ENCODE data around the gene FNDC4.
"Not testable (repeated sequence)": the region's sequence is repeated elsewhere in the genome, so short reads cannot be mapped to it uniquely, and the experiment has no call there.

FNDC4 gene, protein sequence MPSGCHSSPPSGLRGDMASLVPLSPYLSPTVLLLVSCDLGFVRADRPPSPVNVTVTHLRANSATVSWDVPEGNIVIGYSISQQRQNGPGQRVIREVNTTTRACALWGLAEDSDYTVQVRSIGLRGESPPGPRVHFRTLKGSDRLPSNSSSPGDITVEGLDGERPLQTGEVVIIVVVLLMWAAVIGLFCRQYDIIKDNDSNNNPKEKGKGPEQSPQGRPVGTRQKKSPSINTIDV

DNA sequence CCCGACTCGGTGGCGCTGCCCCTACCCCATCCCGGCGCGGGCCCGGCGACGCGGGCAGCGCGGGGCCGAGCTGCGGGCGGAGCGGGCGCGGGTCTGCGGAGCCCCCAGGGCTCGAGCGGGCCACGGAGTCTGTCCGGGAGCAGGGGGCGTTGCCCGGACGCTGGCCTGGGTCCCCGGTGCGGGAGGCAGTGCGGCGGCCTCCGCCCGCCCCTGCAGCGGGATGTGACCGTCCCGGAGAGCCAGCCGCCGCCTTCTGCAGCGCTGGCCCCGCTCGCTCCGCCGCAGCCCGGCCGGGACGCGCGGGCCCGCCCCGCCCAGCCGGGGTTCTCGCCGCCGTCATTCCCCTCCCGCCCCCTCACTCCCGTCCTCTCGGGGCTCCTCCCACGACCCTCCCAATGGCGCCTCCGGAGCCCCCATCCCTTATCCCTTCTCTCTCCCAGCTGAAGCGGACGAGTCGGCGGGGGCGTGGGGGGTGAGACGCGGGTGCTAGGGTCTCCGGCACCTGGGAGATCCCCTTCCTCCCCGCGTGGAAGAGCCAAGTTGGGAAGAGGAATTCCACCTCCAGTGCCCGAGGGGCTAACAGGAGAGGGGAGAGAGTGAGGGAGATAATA is at the start of gene FNDC4:
TSS of gene FNDC4 (minus strand) at position 257 of the 611 bp plus-strand sequence. CDS start 521 bp downstream, outside the sequence.
- peak; percentile 72 for DNase-seq (ENCODE audit: low spot score)

DNA sequence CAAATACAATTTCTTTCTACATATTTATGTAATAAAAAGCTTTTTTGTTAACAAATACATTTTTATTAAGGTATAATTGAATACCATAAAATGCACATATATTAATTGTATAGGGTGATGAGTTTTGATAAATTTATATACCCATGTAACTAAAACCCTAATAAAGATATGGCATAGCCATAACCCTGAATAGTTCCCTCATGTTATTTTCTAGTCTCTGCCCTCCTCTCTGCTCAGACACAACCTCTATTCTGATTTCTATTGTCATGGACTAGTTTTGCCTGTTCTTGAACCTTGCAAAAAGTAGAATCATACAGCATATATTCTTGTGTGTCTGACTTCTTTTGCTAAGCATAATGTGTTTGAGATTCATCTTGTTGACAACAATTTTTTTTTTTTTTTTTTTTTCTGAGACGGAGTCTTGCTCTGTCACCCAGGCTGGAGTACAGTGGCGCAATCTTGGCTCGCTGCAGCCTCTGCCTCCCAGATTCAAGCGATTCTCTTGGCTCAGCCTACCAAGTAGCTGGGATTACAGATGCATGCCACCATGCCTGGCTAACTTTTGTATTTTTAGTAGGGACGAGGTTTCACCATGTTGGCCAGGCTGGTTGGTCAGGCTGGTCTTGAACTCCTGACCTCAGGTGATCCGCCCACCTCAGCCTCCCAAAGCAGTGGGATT is 49.3 kb upstream of the FNDC4 start:
- no peak for DNase-seq (ENCODE audit: low spot score)

DNA sequence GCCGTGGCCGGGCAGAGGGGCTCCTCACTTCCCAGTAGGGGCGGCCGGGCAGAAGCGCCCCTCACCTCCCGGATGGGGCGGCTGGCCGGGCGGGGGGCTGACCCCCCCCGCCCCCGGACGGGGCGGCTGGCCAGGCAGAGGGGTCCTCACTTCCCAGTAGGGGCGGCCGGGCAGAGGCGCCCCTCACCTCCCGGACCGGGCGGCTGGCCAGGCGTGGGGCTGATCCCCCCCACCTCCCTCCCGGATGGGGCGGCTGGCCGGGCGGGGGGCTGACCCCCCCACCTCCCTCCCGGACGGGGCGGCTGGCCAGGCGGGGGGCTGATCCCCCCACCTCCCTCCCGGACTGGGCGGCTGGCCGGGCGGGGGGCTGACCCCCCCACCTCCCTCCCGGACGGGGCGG is 44.6 kb upstream of the FNDC4 start:
- not testable (repeated sequence) for DNase-seq (ENCODE audit: low spot score)

DNA sequence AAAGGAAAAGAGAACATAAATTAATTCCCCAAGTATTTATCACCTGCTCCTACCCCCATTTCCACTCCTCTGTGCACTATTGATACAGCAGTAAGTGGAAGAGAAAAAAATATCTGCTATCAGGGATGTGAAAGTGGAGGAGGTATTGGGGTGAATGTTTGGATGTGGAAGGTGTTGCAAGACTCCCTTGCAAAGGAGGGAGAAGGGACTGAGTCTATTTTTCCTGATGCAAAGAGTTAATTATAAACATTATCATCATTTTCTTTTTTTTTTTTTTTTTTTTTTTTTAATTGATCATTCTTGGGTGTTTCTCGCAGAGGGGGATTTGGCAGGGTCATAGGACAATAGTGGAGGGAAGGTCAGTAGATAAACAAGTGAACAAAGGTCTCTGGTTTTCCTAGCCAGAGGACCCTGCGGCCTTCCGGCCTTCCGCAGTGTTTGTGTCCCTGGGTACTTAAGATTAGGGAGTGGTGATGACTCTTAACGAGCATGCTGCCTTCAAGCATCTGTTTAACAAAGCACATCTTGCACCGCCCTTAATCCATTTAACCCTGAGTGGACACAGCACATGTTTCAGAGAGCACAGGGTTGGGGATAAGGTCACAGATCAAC is 43.9 kb upstream of the FNDC4 start:
- not testable (repeated sequence) for DNase-seq (ENCODE audit: low spot score)

DNA sequence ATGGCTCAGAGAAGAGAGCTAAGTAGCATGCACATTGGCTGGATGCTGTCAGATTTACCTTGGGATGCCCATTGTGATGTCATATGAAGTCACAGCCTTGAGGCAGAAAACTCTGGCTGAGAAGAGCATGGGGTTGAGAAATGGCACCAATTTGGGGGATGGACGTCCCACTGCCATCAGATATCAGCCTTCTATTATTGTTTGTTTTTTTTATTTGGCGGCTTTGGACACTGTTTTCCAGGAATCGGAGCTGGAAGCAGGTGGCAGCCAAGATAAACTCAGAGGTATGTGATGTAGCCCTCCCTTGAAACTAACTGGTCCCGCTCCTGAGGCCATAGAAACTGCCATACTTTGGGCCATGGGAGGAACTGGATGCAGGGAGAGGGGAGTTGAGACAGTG is 42.3 kb upstream of the FNDC4 start:
- no peak for DNase-seq (ENCODE audit: low spot score)

DNA sequence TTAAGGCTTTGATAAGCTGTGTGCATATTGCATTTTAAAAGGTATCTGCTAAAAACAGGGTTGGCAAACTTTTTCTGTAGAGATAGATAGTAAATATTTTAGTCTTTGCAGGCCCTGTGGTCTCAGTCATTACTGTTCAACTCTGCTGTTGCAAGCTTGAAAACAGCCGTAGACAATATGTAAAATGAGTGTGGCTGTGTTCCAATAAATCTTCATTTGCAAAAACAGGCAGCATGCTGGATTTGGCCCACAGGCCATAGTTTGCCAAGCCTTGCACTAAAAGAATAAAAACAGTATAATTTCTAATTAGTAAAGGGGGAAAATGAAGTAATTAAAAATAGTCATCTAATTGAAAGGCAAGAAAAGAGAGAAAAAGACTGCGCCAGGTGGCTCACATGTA is 37.0 kb upstream of the FNDC4 start:
- no peak for DNase-seq (ENCODE audit: low spot score)

DNA sequence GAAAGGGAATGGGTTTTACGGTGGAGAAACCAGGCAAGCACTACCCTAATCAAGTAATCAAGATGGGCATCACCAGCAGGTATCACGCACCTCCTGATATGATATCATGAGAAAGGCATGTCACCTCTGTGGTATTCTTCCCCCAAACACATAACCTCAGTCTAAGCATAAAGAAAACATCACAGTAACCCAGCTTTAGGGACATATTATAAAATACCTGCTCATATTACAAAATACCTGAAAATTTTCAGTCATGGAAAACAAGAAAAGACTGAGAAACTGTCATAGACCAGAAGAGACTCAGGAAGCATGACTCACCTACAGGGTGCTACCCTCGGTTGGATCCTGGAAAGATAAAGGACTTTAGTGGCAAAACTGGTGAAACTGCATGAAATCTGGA is 32.2 kb upstream of the FNDC4 start:
- no peak for DNase-seq (ENCODE audit: low spot score)

DNA sequence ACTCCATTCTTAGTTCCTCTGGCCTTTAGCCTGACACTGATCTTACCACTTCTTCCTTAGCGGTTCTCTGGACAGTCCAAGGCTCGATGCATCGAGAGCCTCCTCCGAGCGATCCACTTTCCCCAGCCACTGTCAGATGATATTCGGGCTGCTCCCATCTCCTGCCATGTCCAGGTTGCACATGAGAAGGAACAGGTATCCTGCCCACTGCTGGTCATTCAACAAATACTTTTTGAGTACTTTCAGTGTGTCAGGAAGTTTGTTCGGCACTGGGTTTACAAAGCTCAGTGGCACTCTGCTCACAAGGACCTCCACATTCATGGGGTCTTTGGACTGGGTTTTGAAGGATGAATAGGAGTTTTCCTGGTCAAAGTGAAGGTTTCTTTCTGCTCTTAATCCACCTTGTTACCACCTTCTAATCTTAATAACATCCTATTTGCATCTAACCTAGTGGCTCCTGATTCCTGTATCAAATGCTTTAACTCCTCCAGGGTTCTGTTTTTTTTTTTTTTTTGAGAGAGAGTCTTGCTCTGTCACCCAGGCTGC is 27.5 kb upstream of the FNDC4 start:
- no peak for DNase-seq (ENCODE audit: low spot score)

DNA sequence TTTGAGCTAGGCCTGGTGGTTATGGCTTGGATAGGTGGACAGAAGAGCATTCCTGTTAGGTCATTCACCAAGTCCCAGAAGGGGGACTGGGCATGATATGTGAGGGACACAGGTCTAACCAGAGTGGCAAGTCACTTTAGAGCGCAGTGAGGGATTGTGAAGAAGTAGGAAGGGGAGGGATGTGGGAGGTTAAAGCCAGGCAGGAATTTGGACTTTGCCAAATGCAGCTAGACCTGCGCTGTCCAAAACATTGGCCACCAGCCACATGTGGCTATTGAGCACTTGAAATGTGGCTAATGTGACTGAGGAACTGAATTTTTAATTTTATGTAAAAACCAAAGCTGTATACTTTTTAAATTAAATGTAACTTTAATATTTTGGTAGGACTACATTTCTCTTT is 25.3 kb upstream of the FNDC4 start:
- no peak for DNase-seq (ENCODE audit: low spot score)

DNA sequence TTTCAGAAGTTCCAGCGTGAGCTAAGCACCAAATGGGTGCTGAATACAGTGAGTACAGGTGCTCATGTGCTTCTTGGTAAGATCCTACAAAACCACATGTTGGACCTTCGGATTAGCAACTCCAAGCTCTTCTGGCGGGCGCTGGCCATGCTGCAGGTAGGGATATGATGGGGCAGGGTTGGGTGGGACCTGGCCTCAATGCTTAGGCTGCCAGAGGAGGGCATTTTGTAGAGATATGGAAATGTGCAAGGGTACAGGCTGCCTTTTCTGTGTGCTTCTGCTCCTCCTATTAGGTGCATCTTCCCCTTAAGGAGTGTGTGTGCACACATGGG is 23.7 kb upstream of the FNDC4 start:
- DNase-seq (ENCODE audit: low spot score), result no peak

DNA sequence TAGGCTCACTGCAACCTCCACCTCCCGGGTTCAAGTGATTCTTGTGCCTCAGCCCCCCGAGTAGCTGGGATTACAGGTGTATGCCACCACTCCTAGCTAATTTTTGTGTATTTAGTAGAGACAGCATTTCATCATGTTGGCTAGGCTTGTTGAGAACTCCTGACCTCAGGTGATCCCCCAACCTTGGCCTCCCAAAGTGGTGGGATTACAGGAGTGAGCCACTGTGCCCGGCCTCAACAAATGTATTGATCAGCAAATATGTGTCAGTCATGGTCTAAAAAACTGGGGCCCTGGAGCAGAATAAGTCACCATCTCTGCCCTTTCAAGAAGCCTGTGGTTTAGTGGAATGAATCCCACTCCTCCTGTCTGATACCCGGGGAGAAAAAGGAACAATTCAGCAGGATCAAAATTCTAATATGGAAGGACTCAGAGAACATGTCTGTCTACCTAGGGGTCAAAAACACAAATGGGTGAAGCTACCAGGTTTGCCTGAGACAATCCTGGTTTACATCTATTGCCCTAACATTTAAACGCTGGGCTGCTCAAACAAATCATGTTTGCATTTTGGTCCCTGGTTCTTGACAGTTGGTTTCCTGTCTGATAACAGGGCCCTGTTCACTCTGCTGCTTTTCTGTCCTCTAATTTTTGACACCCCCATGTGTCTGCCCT is 23.2 kb upstream of the FNDC4 start:
- no peak for DNase-seq (ENCODE audit: low spot score)

DNA sequence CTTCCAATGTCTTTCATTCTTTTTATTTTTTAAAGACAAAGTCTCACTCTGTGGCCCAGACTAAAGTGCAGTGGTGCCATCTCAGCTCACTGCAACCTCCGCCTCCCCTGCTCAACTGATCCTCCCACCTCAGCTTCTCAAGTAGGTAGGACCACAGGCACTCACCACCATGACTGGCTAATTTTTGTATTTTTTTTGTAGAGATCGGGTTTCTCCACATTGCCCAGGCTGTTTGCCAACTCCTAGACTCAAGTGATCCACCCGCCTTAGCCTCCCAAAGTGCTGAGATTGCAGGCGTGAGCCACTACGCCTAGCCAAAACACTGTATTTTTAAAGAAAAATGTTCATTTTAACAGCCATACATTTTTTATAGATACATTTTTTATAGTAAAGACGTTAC is 14.3 kb upstream of the FNDC4 start:
- no peak for DNase-seq (ENCODE audit: low spot score)

DNA sequence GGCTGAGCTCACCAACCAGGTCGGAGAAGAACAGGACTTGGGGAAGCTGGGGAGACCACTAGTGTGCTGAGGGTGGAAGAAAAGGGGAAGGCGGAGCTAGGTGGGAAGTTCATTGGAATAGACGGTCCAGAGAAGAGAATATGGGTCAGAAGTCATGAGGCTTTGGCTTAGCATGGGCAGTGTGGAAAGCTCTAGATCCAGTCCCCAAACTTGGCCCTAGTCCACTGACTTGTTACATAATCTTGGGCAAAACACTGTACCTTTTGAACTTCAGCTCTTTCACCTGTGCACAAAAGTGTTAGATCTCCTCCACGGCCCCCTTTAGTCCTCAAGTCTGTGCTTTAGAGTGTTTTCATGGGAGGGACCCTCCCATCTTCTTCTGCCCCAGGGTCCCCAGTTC is 12.3 kb upstream of the FNDC4 start:
- no peak for DNase-seq (ENCODE audit: low spot score)

DNA sequence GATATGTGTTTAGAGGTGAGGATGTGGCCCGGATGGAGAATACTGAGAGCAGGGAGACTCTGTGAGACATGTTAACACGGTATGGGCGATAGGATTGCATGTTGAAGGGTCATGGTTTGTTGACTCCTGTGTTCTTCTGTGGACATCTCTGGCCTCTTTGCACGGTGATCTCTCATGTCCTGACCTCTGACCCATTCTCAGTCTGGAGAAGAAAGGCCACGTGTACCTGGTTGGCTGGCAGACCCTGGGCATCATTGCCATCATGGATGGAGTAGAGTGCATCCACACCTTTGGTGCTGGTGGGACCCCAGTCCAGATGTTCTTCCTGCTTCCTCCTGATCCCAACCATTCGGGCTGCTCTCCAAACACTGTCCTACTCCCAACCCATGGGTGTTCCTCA is 11.6 kb upstream of the FNDC4 start:
- DNase-seq (ENCODE audit: low spot score), result no peak

DNA sequence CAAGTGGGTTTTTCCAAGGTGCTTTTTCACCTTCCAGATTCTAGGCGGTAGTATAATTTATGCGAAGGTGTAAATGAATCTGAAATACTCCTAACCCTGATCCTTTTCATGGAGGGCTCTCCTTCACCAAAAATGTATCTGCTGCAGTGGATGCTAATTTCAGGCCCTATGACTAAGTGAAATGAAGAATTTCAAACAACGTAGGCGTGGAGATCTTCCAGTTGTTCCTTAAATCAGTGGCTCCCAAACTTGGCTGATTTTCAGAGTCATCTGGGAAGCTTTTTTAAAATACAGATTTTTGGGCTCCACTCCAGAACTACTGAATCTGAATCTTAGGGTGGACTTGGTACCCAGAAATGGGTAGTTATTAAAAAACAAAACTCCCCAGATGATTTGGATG is 7.1 kb upstream of the FNDC4 start:
- no peak for DNase-seq (ENCODE audit: low spot score)

DNA sequence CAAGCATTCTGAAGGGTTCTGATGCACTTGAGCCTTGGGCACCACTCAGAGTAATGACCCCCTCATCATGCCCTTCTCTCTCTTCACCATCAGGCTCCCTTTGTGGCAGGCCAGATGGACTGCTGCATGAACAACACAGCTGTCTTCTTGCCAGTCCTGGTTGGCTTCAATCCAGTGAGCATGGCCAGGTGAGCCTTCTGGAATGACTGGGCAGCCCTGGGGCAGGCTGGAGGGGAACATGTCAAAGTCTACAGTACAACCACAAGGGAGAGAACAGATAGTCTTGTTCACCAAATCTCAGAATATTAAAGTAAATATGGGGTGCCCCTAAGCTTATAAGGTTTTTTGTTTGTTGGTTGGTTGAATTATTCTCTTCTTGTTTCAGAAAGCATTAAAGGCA is 6.0 kb upstream of the FNDC4 start:
- no peak for DNase-seq (ENCODE audit: low spot score)

DNA sequence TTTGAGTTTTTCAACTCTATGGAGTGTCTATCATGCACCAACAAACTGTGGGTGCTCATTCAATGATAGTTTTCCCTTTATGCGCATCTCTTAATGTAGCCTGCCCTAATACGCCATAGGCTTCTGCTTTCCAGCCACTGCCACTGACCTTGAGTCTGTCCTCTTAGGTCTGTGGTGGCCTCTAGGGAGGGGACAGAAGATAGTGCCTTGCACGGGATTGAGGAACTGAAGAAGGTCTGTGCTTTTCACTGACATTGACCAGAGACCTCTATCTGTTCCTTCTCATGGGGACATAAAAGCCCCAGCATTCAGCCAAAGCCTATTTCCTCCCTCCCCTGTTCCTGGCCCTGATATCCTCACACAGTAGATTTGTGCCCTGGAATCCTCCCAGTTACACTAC is 4.0 kb upstream of the FNDC4 start:
- DNase-seq (ENCODE audit: low spot score), result no peak

DNA sequence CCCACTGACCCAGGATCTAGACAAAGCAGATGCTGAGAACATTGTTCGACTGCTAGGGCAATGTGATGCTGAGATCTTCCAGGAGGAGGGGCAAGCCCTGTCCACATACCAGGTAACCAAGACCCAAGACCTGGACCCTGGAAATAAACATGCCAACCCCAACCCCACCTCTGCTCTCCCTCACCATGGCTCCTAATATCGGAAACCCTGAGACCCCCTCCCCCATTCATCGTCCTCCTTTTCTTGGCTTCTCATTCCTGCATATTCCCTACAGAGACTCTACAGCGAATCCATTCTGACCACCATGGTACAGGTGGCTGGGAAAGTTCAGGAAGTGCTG is 2.3 kb upstream of the FNDC4 start:
- DNase-seq (ENCODE audit: low spot score), result no peak

DNA sequence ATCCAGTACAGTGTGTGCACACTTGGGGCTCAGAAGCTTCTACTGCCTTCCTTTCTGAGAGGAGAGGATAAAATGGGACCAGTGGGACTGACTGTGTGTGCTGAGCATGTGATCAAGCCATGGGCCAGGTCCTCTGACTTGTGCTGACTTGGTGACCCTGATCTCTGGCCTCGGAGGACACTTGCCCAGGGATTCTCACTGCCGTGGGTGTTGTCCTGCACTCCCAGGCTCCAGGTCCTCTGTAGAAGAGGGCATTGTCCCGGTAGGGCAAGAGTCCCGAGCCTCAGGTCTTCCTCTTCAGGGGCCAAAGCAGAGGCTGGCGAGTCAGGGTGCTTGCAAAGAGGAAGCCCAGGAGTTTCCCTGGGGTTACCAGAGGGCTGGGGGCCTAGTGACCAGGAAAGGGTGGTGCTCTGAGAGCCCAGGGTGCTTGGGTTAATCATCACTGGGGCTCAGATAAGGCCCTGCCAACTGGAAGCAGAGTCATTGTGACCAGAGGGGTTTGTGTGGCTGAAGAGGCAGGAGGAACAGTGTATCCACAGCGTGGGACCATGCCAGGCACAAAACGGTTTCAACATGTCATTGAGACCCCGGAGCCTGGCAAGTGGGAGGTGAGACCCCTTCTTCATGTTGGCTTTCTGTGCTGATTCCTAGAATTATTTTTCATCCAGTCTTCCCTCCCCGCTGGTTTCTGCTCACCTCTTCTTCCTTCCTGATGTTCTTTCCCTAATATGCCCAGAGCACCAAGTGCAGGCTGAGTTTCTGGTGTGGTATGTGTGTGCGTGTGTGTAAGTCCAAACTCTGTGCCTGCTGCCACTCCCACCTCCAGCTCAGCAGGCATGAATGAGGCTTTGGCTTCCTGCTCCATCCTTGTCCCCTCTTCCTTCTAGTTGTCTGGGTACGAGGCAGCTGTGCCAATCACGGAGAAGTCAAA is 1.6 kb upstream of the FNDC4 start, which contains the start of gene GCKR:
TSS of gene GCKR (plus strand) at position 483 of the 931 bp plus-strand sequence. CDS start at position 549, 66 bp downstream.
- DNase-seq (ENCODE audit: low spot score), result no peak

DNA sequence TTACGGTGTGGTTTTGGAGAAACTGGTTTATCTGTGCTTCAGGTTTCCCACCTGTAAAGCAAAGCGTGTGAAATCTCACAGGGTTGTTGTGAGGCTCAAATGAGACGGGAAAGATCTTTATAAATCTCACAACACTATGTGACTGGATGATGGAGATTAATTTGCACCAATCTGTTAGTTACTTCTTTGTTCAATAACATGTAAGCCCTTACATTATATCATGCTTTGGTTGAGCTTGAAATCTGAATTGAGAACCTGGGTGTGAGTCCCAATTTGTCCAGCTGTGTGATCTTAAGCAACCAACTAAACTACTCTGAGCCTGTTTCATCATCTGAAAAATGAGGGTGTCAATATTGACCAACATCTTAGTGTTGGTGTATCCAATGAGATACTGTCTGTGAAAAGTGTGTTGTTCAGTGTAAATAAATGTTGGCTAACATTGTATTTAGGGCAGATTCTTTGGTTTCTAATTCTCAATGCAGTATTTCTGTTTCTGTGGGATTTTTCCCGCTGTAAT is 898 bp upstream of the FNDC4 start:
- DNase-seq (ENCODE audit: low spot score), result no peak
